GM06990 (cell line): ENCODE measurements around the gene NOSTRIN.

Source experiments
- DNase-seq: peaks from one replicate; pipeline ENCODE4 v3.0.0-alpha.2; 2011; ENCODE audit not compliant: insufficient read length; ENCODE audit errors: extremely low read depth
- H3K27me3 ChIP-seq: replicated peaks from 2 replicates; pipeline ENCODE4 v1.6.0; 2011; ENCODE audit warnings: low read length; ENCODE audit not compliant: control insufficient read depth, insufficient read depth
- H3K36me3 ChIP-seq: 2 replicates; pipeline ENCODE4 v1.5.1; 2011; ENCODE audit warnings: low read length; ENCODE audit not compliant: control insufficient read depth, insufficient read depth
- H3K4me3 ChIP-seq: replicated peaks from 2 replicates; pipeline ENCODE4 v1.5.1; 2011; ENCODE audit warnings: low read depth, mild to moderate bottlenecking, control low read depth, low read length
- CTCF ChIP-seq: IDR thresholded peaks from 2 replicates; pipeline ENCODE4 v1.5.1; 2011; ENCODE audit warnings: low read length, control low read depth, mild to moderate bottlenecking, inconsistent platforms; ENCODE audit not compliant: insufficient read depth, poor library complexity, severe bottlenecking

The NOSTRIN gene

GRCh38 chr2:168830958-168831357 lies 28.5 kb downstream of the NOSTRIN start:
- Histone ChIP-seq H3K36me3 (no peaks in the 10 kb centered on the region), H3K27me3 (no peaks in the 10 kb centered on the region), H3K4me3 (no peak overlapping the region)
- no peak for DNase-seq
- no peak for TF ChIP-seq CTCF

GRCh38 chr2:168831662-168832061 lies 29.2 kb downstream of the NOSTRIN start:
- no peak for DNase-seq

GRCh38 chr2:168835969-168836368 lies 33.5 kb downstream of the NOSTRIN start:
- TF ChIP-seq CTCF = no peak
- no peak for DNase-seq
- no peaks in the 10 kb centered on the region for H3K27me3 ChIP-seq
- H3K4me3 ChIP-seq = no peak overlapping the region
- no peaks in the 10 kb centered on the region for H3K36me3 ChIP-seq

More at GRCh38 chr2:168831662-168832061, 29.2 kb downstream of the NOSTRIN start:
- no peaks in the 10 kb centered on the region for H3K36me3 ChIP-seq
- no peak for TF ChIP-seq CTCF
- no peaks in the 10 kb centered on the region for H3K27me3 ChIP-seq
- H3K4me3 ChIP-seq = no peak overlapping the region

- no peak for DNase-seq
- TF ChIP-seq CTCF = no peak
- H3K27me3 ChIP-seq = no peaks in the 10 kb centered on the region
Observed at GRCh38 chr2:168841445-168841844, 39.0 kb downstream of the NOSTRIN start.

DNA sequence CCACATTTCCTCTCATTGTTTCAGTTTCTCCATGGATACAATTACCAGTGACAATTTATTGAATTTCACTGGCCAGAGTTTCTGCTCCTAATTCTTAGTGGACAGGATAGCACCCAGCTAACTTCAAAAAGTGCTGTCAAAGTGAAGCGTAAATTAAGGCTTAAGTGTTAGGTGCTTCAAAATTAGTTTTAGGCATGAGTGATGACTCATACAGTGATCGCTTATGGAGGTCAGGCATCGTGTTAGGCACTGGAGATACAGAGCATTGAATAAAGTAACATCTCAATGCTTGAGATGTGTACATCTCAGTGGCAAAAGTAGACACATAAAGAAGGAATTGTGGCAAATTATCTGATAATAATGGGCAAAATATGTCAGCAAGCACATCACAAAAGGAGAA lies 40.8 kb downstream of the NOSTRIN start:
- no peak for DNase-seq
- H3K36me3 ChIP-seq = no peaks in the 10 kb centered on the region
- no peaks in the 10 kb centered on the region for H3K27me3 ChIP-seq
- H3K4me3 ChIP-seq = no peak overlapping the region
- TF ChIP-seq CTCF = no peak

More at GRCh38 chr2:168841445-168841844, 39.0 kb downstream of the NOSTRIN start:
- Histone ChIP-seq H3K4me3 (no peak overlapping the region), H3K36me3 (no peaks in the 10 kb centered on the region)

DNA sequence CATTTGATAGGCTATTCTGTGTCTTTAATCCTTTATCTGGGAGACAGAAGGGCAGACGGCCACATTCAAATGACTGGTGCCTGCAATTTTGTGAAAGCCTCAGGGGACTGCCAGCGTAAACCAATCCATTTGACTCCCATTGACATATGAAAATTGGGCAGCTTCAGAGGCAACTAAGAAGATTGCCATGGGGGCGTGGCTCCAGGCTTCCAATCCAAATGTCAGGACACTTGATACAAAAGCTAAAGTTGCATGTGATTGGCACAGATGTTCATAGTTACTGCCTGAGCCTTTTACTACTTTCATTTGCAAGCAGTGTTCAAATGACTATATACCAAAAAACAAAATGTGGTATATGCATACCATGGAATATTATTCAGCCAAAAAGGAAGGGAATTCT lies 45.8 kb downstream of the NOSTRIN start:
- no peak for DNase-seq
- Histone ChIP-seq H3K36me3 (no peaks in the 10 kb centered on the region), H3K27me3 (no peaks in the 10 kb centered on the region), H3K4me3 (no peak overlapping the region)
- TF ChIP-seq CTCF = no peak
